Retina (tissue), 1 donor: ENCODE data around the gene ZNF544.

Experiments used
- DNase-seq: peaks from one replicate; pipeline ENCODE4 v3.0.0-alpha.2; 2016

The ZNF544 gene

DNA sequence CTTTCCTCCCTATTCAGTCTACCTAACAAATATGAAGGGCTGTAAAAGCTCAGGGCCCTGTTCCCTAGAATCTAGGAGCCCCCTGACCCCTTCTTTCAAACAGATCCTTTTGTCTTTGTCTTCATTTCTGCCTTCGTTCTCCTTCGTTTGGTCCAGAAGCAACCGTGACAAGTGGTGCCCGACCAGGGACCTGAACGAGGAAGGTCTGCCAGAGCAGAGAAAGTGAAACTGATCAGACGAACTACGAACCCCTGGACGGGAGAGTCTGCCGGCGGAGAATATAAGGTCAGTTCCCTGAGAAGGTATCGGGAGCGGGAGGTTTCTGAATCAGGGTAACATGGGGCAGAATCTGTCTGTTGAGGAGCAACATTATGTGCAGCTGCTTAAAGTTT is 77.2 kb downstream of the ZNF544 start:
- DNase-seq: no peak

DNA sequence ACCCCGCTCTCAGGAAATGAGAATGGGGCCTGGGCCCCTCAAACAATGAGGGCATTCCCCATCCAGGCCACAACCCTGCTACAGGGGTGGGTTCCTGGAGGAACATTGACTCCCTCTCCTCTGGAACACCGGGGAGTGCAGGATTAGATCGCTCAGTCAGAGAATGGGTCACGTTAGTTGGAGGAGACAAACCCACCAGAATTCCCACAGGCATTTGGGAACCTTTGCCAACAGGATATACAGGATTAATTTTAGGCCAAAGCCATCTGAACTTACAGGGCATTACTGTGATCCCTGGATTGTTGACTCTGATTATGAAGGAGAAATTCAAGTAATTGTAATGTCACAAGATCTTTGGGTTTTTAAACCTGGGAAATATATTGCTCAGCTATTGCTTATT is 79.0 kb downstream of the ZNF544 start:
- DNase-seq: no peak

DNA sequence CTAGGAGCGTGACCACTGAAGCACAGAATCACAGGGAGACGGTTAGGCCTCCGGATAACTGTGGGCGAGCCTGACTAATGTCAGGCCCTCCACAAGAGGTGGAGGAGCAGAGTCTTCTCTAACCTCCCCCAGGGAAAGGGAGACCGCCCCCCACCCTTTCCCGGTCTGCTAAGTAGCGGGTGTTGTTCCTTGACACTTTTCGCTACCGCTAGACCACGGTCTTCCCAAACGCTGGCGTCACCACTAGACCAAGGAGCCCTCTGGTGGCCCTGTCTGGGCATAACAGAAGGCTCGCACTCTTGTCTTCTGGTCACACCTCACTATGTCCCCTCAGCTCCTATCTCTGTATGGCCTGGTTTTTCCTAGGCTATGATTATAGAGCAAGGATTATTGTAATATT is 82.0 kb downstream of the ZNF544 start:
- peak; percentile 52 for DNase-seq

DNA sequence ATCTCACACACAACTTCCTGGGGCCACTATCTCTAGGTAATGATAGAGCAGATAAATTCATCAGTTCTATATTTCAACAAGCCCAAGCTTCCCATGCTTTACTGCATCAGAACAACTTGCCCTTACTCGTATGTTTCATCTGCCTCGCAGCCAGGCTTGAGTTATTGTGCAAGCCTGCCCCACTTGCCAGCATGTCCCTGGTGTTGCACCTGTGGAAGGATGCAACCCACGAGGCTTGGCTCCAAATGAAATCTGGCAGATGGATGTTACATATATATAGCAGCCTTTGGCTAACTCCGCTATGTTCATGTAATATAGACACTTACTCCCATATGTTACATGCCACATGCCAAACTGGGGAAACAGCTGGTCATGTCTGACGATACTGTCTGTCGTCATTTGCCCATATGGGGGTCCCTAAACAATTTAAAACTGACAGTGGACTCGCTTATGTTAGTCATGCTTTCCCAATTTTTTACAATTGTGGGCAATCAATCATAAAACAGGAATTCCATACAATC is 82.7 kb downstream of the ZNF544 start:
- no peak for DNase-seq
